Measurements from ENCODE around the gene TAS2R60.

The TAS2R60 gene

DNA sequence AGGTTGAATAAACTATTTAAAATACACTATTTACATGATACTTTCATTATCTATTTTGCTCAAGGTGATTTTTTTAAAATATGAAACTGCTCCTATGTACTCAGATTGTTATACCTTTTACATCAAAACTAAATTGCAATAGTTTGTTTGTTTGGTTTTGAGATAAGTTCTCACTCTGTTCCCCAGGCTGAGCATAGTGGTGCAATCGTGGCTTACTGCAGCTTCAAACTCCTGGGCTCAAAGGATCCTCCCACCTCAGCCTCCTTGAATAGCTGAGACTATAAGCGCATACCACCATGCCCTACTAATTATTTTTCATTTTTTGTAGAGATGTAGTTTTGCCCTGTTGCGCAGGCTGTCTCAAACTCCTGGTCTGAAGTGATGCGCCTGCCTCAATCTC is 12.7 kb downstream of the TAS2R60 start:
- TF ChIP-seq, protein P1, sequence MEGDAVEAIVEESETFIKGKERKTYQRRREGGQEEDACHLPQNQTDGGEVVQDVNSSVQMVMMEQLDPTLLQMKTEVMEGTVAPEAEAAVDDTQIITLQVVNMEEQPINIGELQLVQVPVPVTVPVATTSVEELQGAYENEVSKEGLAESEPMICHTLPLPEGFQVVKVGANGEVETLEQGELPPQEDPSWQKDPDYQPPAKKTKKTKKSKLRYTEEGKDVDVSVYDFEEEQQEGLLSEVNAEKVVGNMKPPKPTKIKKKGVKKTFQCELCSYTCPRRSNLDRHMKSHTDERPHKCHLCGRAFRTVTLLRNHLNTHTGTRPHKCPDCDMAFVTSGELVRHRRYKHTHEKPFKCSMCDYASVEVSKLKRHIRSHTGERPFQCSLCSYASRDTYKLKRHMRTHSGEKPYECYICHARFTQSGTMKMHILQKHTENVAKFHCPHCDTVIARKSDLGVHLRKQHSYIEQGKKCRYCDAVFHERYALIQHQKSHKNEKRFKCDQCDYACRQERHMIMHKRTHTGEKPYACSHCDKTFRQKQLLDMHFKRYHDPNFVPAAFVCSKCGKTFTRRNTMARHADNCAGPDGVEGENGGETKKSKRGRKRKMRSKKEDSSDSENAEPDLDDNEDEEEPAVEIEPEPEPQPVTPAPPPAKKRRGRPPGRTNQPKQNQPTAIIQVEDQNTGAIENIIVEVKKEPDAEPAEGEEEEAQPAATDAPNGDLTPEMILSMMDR (conservative IDR thresholded peaks at IDR 0.05; ENCODE audit: low read length): no peak
- DNase-seq (ENCODE audit: low read depth): peak; percentile 5
- no peak overlapping the region for H3K4me3 ChIP-seq (ENCODE audit: low read length)

DNA sequence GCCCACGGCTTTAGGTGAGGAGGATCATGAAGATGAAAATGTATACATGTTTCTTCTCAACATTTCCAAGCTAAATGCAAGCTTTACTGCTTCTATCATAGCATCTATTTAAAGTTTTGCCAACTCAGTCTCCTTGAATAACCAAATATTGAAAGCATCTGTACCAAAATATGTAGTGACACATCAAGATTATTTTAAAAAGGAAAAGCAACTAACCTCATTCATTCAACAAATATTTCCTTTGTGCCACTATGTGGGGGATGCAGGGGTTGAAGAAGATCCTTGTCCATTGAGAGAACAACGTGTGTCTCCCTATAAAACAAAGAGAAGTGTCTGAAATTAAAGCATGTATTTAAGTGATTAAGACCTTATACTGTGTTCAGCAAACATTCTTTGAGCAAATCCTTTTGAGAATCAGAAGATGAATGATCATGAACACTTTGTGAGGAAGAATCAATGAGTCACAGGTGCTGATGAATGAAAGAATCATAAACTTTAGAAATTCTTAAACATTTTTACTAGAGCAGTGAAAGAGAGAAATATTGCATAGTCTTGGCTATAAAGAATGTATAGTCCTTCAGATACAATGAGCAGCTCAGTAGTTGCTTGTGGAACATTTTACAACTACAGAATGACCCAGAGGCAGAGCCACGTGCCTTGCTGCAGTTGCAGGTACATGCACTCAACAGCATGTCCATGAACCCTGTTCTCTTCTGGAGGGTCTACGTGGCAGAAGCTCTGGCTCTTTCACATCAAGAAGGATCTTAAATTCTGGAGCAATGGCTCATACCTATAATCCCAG is 13.9 kb downstream of the TAS2R60 start:
- TF ChIP-seq, protein P1 (conservative IDR thresholded peaks at IDR 0.05; ENCODE audit: low read length): no peak
- DNase-seq (ENCODE audit: low read depth): peak; percentile 65
- H3K4me3 ChIP-seq (ENCODE audit: low read length): no peak overlapping the region

DNA sequence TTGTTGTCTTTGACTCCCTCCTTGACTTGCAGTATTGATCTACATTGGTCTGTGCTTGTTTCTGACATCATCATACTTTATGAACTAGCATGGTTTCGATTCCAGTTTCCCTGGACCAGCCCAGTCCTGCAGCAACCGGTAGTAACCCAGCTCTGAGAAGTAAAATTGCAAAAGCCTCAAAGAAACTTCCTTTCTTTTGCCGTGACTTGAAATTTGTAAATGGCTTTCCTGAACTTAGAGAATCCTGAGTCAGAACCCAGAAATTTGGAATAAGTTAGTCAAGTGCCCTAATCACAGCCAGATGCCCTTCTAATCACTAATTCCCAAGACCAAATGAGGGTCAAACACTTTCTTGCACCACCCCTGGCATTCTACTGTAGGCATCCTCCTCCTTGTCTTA is 15.0 kb downstream of the TAS2R60 start:
- H3K4me3 ChIP-seq (ENCODE audit: low read length): peak overlapping the region; percentile 34; the same call in 1 of the 2 replicates
- TF ChIP-seq, protein P1 (conservative IDR thresholded peaks at IDR 0.05; ENCODE audit: low read length): no peak
- peak; percentile 91 for DNase-seq (ENCODE audit: low read depth)

GRCh38 chr7:143458681-143459080 is 15.4 kb downstream of the TAS2R60 start:
- no peak overlapping the region for H3K4me3 ChIP-seq (ENCODE audit: low read length)
- TF ChIP-seq, protein P1 (conservative IDR thresholded peaks at IDR 0.05; ENCODE audit: low read length): no peak
- DNase-seq (ENCODE audit: low read depth): no peak

DNA sequence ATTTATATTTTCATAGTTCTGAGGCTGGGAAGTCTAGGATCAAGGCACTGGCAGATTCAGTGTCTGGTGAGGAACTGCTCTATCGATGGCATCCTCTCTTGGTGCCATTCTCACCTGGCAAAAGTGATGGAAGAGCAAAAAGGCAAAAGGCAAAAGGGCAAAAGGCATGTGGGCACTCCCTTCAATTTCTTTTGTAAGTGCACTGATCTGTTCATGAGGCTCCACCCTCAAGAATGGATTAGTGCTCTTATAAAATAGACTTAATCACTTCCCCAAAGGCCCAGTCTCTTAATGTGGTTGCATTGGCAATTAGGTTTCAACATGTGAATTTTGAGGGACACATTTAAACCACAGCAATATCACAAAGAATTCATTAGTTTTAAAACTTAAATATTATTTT is 16.1 kb downstream of the TAS2R60 start:
- no peak for DNase-seq (ENCODE audit: low read depth)
- TF ChIP-seq, protein P1 (conservative IDR thresholded peaks at IDR 0.05; ENCODE audit: low read length): no peak
- no peak overlapping the region for H3K4me3 ChIP-seq (ENCODE audit: low read length)

DNA sequence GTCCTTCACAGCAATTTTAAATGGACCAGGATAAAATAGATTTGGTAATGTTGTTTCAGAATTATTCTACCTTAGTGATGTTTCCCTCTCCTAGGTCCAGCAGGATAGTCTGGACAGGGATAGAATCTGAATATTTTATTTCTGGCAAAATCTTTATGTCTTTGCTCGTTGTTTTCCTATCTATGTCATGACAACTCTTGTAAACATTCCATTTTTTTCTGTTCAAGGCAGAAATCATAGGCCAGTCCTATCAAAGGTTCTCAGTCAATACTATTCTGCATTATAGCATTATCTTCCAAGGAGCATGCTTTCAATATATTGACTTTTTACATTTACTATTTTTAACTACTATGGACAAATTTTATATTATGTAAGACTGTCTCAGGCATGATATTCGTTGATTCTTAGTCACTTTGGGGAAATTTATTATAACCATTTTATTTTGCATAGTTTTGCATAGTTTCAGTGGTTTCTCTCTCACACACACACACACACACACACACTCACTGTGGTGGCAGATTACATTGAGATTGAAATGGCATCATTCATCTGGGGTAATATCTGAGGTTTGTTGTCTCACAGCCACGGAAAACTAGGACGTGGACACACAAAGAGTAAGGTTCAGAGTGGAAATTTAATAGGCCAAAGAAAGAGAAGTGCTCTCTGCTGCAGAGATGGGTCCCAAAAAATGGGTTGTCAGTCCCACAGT is 17.2 kb downstream of the TAS2R60 start:
- TF ChIP-seq, protein P1 (conservative IDR thresholded peaks at IDR 0.05; ENCODE audit: low read length): no peak
- DNase-seq (ENCODE audit: low read depth): peak; percentile 65

DNA sequence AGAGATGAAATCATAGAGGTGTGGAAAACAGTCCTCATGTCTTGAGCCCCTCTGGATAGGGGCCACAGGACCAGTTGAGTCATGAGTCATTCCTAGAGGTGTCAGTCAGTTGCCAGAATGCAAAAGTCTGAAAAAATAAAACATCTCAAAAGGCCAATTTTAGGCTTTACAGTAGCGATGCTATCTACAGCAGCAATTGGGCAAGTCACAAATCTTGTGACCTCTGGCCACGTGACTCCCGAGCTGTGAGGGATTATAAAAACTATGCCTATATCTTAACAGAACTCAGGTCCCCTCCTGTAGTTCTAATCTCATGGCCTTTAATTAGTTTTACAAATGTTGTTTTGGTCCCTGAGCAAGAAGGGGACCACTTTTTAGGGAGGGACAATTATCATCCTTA is 18.8 kb downstream of the TAS2R60 start:
- DNase-seq (ENCODE audit: low read depth): no peak
- TF ChIP-seq, protein P1 (conservative IDR thresholded peaks at IDR 0.05; ENCODE audit: low read length): no peak
- no peak overlapping the region for H3K4me3 ChIP-seq (ENCODE audit: low read length)

More for the DNA sequence above, 17.2 kb downstream of the TAS2R60 start:
- no peak overlapping the region for H3K4me3 ChIP-seq (ENCODE audit: low read length)

Data from AG10803 (cell line).